Testis (tissue), 3 donors: ENCODE measurements around the gene NKIRAS1. TPM values are rescaled to one million over a fixed set of nuclear protein-coding genes. Genes with fewer than 3 reads are reported as not detected.

Source experiments
- DNase-seq: peaks from one replicate; pipeline ENCODE4 v3.0.0-alpha.2; 2019
- H3K27ac ChIP-seq, 2 donors: fragments of 200-600 bp; sonication (generic); one replicate each; pipeline ENCODE4 v1.5.1; 2019
- H3K27me3 ChIP-seq: fragments of 200-600 bp; sonication (generic); one replicate; pipeline ENCODE4 v1.5.1; 2019
- H3K36me3 ChIP-seq: fragments of 200-600 bp; sonication (generic); one replicate; pipeline ENCODE4 v1.5.1; 2017; ENCODE audit warnings: low read depth; ENCODE audit errors: missing control alignments
- H3K4me1 ChIP-seq: fragments of 200-600 bp; sonication (generic); one replicate; pipeline ENCODE4 v1.5.1; 2019
- H3K4me3 ChIP-seq, 2 donors: fragments of 200-600 bp; sonication (generic); one replicate each; pipeline ENCODE4 v1.5.1; 2017 to 2019
- H3K9me3 ChIP-seq: fragments of 200-600 bp; sonication (generic); one replicate; pipeline ENCODE4 v1.5.1; 2017
- CTCF ChIP-seq, 3 experiments: fragments of 450-650 bp in 2 of 3; fragments of 200-600 bp in 1 of 3; sonication (generic) in 1 of 3; IDR thresholded peaks; one replicate each; pipeline ENCODE4 v1.5.1; 2016 to 2019; ENCODE audit warnings: antibody characterized with exemption in 3 of 3, mild to moderate bottlenecking in 2 of 3, moderate library complexity in 1 of 3
- POLR2A ChIP-seq: fragments of 450-650 bp; IDR thresholded peaks from one replicate; pipeline ENCODE4 v1.6.1; 2017; ENCODE audit warnings: antibody characterized with exemption, mild to moderate bottlenecking, moderate library complexity
- WGBS, 2 donors: methylation state at CpG; one replicate each; pipeline ENCODE4 v1.1.5; 2018; 5-methylcytosine and 5-hydroxymethylcytosine counted together
- intact Hi-C: fragments of 100-400 bp; cut with DNase I; formaldehyde crosslinking; loops from one replicate; pipeline ENCODE4 v1.15.1; 2023; ENCODE audit warnings: low total_unique reads
- polyA plus RNA-seq: library from polyadenylated mRNA; stranded (reverse); fragments of 350-450 nt; fragmentation: Illumina TruSeq; extraction: RNeasy Lipid Tissue Mini Kit (QIAGEN cat#74804); gene quantifications from one replicate; pipeline ENCODE4 v1.2.3, GENCODE V29; 2014; ENCODE audit warnings: low read depth, low replicate concordance; ENCODE audit not compliant: insufficient read depth
- total RNA-seq, 2 donors: library from RNA; depleted of rRNA; stranded (reverse); fragments of >200 nt; gene quantifications; one replicate each; pipeline ENCODE4 v1.2.3, GENCODE V29; 2016

The NKIRAS1 gene
- total and polyA plus RNA-seq, 3 donors from 2014 or later: 35.0 to 41.1 (median 37.2) TPM

- WGBS, 2 donors: 81 to 83% methylated on average over 8 of the region's 8 CpGs
- no peak for DNase-seq
- intact Hi-C loops: no loop called here
- Histone ChIP-seq H3K27me3 (no peaks in the 10 kb centered on the region), H3K4me1 (peaks cover 5% of the 10 kb centered on the region), H3K36me3 (no peaks in the 10 kb centered on the region), H3K27ac (no peak overlapping the region), H3K4me3 (no peak overlapping the region), H3K9me3 (no peaks in the 10 kb centered on the region)
- TF ChIP-seq POLR2A: no peak
- no peak for TF ChIP-seq CTCF (IDR thresholded peaks at IDR 0.05)
Observed at GRCh38 chr3:23894254-23895061, 22.3 kb downstream of the NKIRAS1 start.

GRCh38 chr3:23889950-23890349, 26.8 kb downstream of the NKIRAS1 start:
- Histone ChIP-seq H3K4me1 (peaks cover 5% of the 10 kb centered on the region), H3K27ac (no peak overlapping the region), H3K36me3 (no peaks in the 10 kb centered on the region), H3K9me3 (no peaks in the 10 kb centered on the region), H3K4me3 (no peak overlapping the region), H3K27me3 (no peaks in the 10 kb centered on the region)
- intact Hi-C loops: no loop called here
- no peak for DNase-seq
- 62 to 70% methylated on average over 5 of the region's 5 CpGs for WGBS, 2 donors
- no peak for TF ChIP-seq POLR2A
- TF ChIP-seq CTCF (IDR thresholded peaks at IDR 0.05): no peak

GRCh38 chr3:23889386-23889785, 27.4 kb downstream of the NKIRAS1 start:
- no peak for TF ChIP-seq CTCF (IDR thresholded peaks at IDR 0.05)
- TF ChIP-seq POLR2A: no peak
- Histone ChIP-seq H3K9me3 (no peaks in the 10 kb centered on the region), H3K4me1 (peaks cover 5% of the 10 kb centered on the region), H3K36me3 (no peaks in the 10 kb centered on the region), H3K27ac (no peak overlapping the region), H3K4me3 (no peak overlapping the region), H3K27me3 (no peaks in the 10 kb centered on the region)
- DNase-seq: no peak
- intact Hi-C loops: no loop called here
- WGBS, 2 donors: 67 to 84% methylated on average over 2 of the region's 2 CpGs

GRCh38 chr3:23888617-23889228, 28.1 kb downstream of the NKIRAS1 start:
- peak; percentile 61 to 81 (median 61) for TF ChIP-seq CTCF (IDR thresholded peaks at IDR 0.05)
- TF ChIP-seq POLR2A: no peak
- H3K36me3 ChIP-seq: no peaks in the 10 kb centered on the region
- H3K9me3 ChIP-seq: no peaks in the 10 kb centered on the region
- no peaks in the 10 kb centered on the region for H3K27me3 ChIP-seq
- 56 to 64% methylated on average over 3 of the region's 3 CpGs for WGBS, 2 donors
- H3K27ac ChIP-seq: no peak overlapping the region
- H3K4me3 ChIP-seq: no peak overlapping the region
- intact Hi-C loops: no loop called here
- DNase-seq: no peak
- H3K4me1 ChIP-seq: peaks cover under 1% of the 10 kb centered on the region
